ENCODE measurements around the gene AMBP.

DNA sequence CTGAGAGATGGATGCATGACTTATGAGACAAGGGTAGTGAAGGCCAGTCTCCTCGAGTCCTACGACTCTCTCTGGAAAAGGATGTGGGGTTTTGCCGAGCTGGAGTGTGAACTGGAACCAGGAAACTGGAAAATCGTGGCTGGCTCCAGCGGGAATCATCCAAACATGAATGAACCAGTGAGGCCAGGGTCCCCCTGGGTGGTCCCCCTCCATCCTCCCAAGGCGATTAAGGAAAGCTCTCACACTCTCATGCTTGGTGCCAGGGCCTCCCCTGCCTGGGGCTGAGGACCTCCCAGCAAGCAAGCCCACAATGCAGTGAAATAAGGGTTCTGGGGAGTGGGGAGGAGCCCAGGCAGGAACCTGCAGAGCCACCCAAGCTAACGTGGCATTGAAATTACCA, 9.6 kb upstream of the AMBP start:
- TF ChIP-seq CTCF (IDR thresholded peaks at IDR 0.05) (no peak), EZH2 (IDR thresholded peaks at IDR 0.05; ENCODE audit: borderline replicate concordance, insufficient read depth, low read depth, low read length, poor library complexity, severe bottlenecking) (no peak)
